ENCODE data around the gene ABCC11. TPM values are rescaled to one million over a fixed set of nuclear protein-coding genes. Genes with fewer than 3 reads are reported as not detected.

The ABCC11 gene
- under 1 TPM in 8 of 12 donors, not detected in 4; 0.10 to 0.33 (median 0.19) TPM for polyA plus RNA-seq (ENCODE audit: insufficient read length in 12 of 12)
- long read RNA-seq, donor 1 = 0 reads
- long read RNA-seq, donor 2 = 0 reads
- long read RNA-seq, donor 3 = 0 reads
- long read RNA-seq, donor 4 = 0 reads
- long read RNA-seq, donor 5, partial matches to known transcripts = 66 of 66 reads
- long read RNA-seq, donor 5, other reads (novel, unspliced or antisense) = 0 of 66 reads
- long read RNA-seq, donor 6 = 0 reads
- long read RNA-seq, donor 7 = 0 reads
- long read RNA-seq, donor 8 = 0 reads
- long read RNA-seq, donor 9 = 0 reads
- long read RNA-seq, donor 10 = 0 reads
- long read RNA-seq, donor 11 = 0 reads

DNA sequence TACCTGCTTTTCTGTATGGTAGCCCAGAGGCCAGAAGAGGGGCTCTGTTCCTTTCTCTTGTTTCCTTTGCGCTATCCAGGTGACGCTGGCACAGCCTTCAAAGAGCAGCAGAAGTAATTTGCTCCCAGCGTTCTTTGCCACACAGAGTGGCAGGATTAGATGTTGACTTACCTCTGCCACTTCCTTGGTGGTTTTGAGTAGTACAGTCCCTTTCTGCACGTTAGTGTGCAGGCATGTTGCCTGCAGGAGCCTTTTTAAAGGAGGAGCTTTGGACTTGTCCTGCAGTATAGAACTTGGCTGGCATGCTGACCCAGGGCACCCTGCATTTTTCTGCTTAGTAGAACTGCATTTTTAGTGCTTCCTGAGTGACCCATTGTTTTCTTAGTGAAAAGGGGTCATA, at the start of gene ABCC11:
ABCC11 (minus strand) TSS at position 229 of the 400 bp plus-strand sequence. CDS start 15,618 bp downstream, outside the sequence.
- DNase-seq = no peak

GRCh38 chr16:48295488-48296281, 48.3 kb upstream of the ABCC11 start:
- no peak for DNase-seq

DNA sequence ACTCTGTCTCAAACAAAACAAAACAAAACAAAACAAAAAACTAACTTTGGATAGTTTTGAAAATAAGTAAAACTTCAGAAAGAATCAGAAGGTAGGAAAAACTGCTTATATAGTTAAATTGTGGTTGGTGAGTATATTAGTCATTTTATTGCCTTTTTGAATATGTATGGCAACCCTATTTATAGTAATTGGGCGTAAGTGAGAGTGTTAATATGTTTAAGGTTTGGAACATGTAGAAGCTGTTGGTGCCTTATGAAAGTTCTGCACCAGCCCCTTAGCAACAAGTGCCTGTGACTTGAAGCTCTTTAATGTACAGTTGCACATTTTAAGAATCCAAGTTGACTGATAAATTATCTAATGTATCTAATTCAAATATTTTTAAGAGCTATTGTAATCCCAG, 47.4 kb upstream of the ABCC11 start:
- DNase-seq = no peak

GRCh38 chr16:48292452-48292851, 45.1 kb upstream of the ABCC11 start:
- DNase-seq = no peak

- DNase-seq = no peak
These were observed 44.4 kb upstream of the ABCC11 start for GRCh38 chr16:48291754-48292153.

- DNase-seq = no peak
These were observed 44.0 kb upstream of the ABCC11 start for GRCh38 chr16:48291303-48291702.

GRCh38 chr16:48287239-48287638, 39.9 kb upstream of the ABCC11 start:
- DNase-seq = no peak

DNA sequence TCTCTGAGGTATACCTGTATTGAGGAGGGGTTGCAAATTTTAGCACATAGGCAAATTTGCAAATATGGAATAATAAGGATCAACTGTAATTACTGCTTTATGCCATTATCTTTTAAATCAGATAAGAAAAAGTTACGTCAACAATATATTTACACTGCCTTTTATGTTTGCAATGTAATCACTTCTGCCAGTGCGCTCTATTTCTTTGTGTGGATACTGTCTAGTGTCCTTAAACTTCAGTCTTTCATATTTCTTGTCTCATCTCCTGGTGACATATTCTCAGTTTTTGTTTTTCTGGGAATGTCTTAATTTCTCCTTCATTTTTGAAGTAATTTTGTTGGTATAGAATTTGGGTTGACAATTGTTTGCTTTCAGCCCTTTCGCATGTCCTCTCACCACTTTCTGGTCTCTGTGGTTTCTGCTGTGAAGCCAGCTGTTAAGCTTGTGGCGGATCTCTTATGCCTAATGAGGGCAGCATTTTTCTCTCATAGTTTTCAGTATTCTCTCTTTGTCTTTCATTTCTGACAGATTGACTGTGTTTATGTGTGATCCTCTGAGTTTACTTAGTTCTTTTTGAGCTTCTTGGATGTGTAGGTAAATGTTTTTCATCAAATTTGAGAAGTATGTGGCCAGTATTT, 37.6 kb upstream of the ABCC11 start:
- no peak for DNase-seq

DNA sequence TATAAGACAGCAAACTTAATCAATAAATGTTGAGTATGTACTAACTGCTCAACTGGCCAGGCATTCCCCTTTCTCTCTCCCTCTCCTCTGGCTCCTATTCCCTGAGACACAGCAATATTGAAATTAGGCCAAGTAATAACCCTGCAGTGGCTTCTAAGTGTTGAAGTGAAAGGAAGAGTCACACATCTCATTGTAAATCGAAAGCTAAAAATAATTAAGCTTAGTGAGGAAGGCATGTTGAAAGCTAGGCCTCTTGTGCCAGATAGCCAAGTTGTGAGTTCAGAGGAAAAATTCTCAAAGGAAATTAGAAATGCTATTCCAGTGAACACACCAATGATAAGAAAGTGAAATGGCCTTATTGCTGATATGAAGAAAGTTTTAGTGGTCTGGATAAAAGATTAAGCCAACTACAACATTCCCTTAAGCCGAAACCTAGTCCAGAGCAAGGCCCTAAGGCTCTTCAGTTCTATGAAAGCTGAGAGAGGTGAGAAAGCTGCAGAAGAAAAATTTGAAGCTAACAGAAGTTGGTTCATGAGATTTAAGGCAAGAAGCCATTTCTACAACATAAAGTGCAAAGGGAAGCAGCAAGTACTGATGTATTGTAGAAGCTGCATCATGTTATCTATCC, 35.4 kb upstream of the ABCC11 start:
- no peak for DNase-seq

- DNase-seq = no peak
These were observed 33.2 kb upstream of the ABCC11 start for GRCh38 chr16:48280546-48280945.

DNA sequence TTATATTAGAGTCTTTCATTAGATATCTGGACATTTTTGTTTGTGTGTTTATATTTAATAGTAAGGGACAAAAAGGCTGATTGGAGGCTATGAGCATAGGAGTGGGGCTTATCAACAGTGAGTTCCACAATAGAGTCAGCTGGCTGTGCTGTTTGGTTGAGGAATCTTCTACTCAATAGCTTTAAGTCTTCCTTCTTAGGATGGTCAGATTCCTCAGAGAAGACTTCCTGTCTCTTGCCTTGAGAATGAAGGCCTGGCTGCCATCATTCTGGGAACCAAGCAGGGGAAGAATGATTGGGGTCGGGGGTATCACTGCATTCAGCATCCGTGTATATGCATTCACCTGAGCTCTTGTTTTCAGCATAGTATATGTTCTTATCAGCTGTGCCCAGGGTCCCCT, 31.9 kb upstream of the ABCC11 start:
- DNase-seq = no peak

DNA sequence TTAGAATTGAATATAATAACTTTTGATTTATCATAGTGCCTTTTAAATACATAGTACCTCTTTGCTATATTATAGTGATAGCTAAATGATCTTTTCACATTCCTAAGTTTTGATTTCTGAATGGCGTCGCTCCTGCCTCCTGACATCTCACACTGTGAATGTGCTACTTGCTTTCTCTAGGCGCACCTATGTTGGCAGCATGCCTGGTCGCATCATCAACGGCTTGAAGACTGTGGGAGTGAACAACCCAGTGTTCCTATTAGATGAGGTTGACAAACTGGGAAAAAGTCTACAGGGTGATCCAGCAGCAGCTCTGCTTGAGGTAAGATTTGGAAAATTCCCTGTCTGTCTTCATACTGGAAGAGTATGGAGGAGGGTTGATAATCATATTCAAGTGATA, 29.8 kb upstream of the ABCC11 start:
- no peak for DNase-seq

DNA sequence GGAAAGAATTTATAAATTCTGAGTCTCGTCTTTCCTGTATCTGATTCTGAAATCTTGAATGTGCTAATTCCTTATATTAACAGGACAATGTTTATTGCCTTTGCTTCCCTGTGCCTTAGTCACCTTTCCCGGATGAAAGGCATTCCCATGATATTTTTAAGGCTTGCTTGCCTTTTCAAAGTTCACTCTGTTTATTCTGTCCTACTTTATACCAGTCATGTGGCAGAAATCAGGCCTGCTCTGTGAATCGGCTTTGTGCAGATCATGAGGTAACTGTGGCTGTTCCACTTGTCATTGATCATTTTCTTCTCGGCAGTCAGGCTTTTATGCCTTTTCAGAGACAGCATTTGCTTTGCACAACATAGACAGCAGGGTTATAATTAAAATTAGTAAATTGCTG, 28.8 kb upstream of the ABCC11 start:
- no peak for DNase-seq

- DNase-seq = no peak
These were observed 27.1 kb upstream of the ABCC11 start for GRCh38 chr16:48274476-48274875.

- DNase-seq = no peak
These were observed 25.6 kb upstream of the ABCC11 start for GRCh38 chr16:48272837-48273421.

DNA sequence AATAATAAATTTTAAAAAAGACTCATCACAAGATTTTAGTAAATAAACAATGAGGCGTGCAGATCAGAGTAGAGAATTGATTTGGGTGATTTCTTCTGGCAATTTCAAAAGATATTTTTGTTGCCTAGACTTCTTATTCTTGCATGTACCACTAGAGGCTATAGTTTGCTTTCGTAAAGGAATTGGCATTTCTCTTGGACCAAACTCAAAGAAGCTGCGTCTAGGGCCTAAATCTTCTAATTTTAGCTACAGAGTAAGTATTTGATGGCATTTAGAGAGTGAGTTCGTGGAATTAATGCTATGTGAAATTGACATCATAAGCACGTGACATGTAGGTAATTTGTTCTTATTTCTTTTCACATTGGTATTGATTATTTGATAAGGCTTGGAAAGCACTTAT, 24.4 kb upstream of the ABCC11 start:
- DNase-seq = peak; percentile 9

- no peak for DNase-seq
These were observed 21.7 kb upstream of the ABCC11 start for GRCh38 chr16:48269011-48269410.

GRCh38 chr16:48262631-48263030, 15.3 kb upstream of the ABCC11 start:
- no peak for DNase-seq

DNA sequence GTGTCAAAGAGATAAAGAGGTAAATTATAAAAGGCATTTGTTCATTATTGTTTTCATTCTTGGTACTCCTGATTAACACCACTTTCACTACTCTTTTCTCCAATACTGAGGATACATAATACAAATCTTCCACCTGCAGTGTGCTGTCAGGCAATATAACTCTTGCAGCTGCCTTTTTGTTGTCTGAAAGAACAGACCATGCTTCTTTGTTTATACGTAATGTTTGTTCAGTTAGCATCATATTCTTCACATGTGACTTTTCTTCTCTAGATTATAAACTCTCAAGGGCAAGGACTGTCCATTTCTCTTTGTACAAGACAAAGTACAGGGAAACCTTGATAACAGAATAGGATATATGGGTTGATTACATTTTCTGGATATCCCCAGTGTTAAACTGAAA, 14.2 kb upstream of the ABCC11 start:
- no peak for DNase-seq

DNA sequence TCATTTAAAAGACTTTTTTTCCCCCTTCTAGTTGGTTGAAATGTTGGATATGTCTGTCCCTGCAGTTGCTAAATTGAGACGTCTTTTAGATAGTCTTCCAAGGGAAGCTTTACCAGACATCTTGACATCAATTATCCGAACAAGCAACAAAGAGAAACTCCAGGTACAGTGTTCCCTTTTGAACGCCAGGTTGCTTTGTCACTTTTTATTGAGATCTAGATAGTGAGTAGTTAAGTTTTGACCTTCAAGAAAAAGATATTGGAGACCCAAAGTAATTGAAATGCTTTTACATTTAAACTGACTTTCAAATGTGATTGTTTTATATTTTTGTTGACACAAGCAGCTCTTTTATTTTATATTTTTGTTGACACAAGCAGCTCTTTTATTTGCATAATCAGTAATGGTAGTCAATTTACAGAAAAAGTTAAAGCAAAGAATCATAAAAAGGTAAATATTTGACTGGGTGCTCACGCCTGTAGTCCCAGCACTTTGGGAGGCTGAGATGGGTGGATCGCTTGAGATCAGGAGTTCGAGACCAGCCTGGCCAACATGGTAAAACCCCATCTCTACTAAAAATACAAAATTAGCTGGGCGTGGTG, 9.3 kb upstream of the ABCC11 start:
- DNase-seq = no peak

DNA sequence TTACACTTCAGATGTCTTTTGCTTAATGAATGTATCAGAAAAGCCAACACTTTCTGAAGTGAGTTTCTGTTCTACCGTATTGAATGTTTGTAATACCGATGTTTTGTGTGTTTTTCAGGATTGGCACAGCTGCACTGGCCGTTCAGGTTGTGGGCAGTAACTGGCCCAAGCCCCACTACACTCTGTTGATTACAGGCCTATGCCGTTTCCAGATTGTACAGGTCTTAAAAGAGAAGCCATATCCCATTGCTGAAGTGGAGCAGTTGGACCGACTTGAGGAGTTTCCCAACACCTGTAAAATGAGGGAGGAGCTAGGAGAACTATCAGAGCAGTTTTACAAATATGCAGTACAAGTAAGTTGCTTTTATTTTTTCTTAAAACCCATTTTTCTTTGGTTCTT, 4.7 kb upstream of the ABCC11 start:
- DNase-seq = no peak

Measured in muscle of arm (tissue), 14 donors.